ENCODE measurements around the gene CRABP1. TPM values are rescaled to one million over a fixed set of nuclear protein-coding genes. Genes with fewer than 3 reads are reported as not detected.

The CRABP1 gene
- total RNA-seq, 1 experiment from 2014 or later: 444 TPM

GRCh38 chr15:78312957-78313356, 27.2 kb upstream of the CRABP1 start:
- Mint-ChIP-seq H3K27me3 (ENCODE audit: low read depth) (no peaks in the 10 kb centered on the region), H3K36me3 (no peaks in the 10 kb centered on the region), H3K4me3 (no peak overlapping the region), H3K9me3 (no peaks in the 10 kb centered on the region), H3K27ac (no peak overlapping the region), H3K4me1 (peaks cover 36% of the 10 kb centered on the region)
- ChIA-PET CTCF (interaction anchor here (0.6 to 1.3 kb wide), 4 partner anchors 85 to 170 kb away, joined by 3 to 7 read pairs (median 4); no protein-coding TSS in a partner anchor), POLR2A (no interaction called here)
- TF ChIP-seq ZNF423 (CRISPR knock-in tag; IDR thresholded peaks at IDR 0.05) (no peak), IRF2 (CRISPR knock-in tag; IDR thresholded peaks at IDR 0.05; ENCODE audit: borderline replicate concordance, low read depth) (no peak), ZNF281 (CRISPR knock-in tag; IDR thresholded peaks at IDR 0.05) (no peak), STAT6 (CRISPR knock-in tag; conservative IDR thresholded peaks at IDR 0.05; ENCODE audit: low read depth) (no peak), NR1H2 (CRISPR knock-in tag; IDR thresholded peaks at IDR 0.05) (no peak), MAX (CRISPR knock-in tag; IDR thresholded peaks at IDR 0.05) (no peak), ZNF425 (CRISPR knock-in tag; conservative IDR thresholded peaks at IDR 0.05) (no peak), OVOL2 (CRISPR knock-in tag; IDR thresholded peaks at IDR 0.05; ENCODE audit: borderline replicate concordance) (no peak), TP53 (CRISPR knock-in tag; IDR thresholded peaks at IDR 0.05) (no peak), HMGXB4 (CRISPR knock-in tag; IDR thresholded peaks at IDR 0.05) (no peak), USF1 (CRISPR knock-in tag; IDR thresholded peaks at IDR 0.05) (no peak), SP1 (CRISPR knock-in tag; conservative IDR thresholded peaks at IDR 0.05) (no peak), AFF4 (CRISPR knock-in tag; IDR thresholded peaks at IDR 0.05; ENCODE audit: borderline replicate concordance) (no peak), CREM (CRISPR knock-in tag; IDR thresholded peaks at IDR 0.05) (no peak), ELF4 (CRISPR knock-in tag; IDR thresholded peaks at IDR 0.05; ENCODE audit: low read depth) (no peak), ZBTB43 (CRISPR knock-in tag; IDR thresholded peaks at IDR 0.05) (no peak), GRHL2 (CRISPR knock-in tag; IDR thresholded peaks at IDR 0.05; ENCODE audit: insufficient replicate concordance, severe bottlenecking) (no peak), CDX4 (CRISPR knock-in tag; IDR thresholded peaks at IDR 0.05; ENCODE audit: borderline replicate concordance) (no peak)
- DNase-seq (ENCODE audit: low spot score): no peak
- no peak for ATAC-seq
